Adipose tissue (tissue), 3 donors: ENCODE results near the gene TMEM11. TPM values are rescaled to one million over a fixed set of nuclear protein-coding genes. Genes with fewer than 3 reads are reported as not detected.

ENCODE experiments used
- H3K27ac ChIP-seq: one replicate; pipeline ENCODE4 v1.5.1; 2013; ENCODE audit warnings: low read depth, low read length
- WGBS, 3 donors: extraction: QIAGEN DNeasy Blood & Tissue Kit; methylation state at CpG; one replicate each; pipeline ENCODE4 v1.1.7; 2013; 5-methylcytosine and 5-hydroxymethylcytosine counted together
- polyA plus RNA-seq, 3 donors: library from polyadenylated mRNA; stranded (reverse); fragments of 200-250 nt; gene quantifications; one replicate each; pipeline ENCODE4 v1.2.3, GENCODE V29; 2013
- donor health status: healthy with polysubstance abuse.
- donor health status: Bipolar disorder and iron deficiency.
- donor health status: healthy.

Gene TMEM11
- polyA plus RNA-seq, 3 donors, result 17.7 to 39.3 (median 23.8) TPM

DNA sequence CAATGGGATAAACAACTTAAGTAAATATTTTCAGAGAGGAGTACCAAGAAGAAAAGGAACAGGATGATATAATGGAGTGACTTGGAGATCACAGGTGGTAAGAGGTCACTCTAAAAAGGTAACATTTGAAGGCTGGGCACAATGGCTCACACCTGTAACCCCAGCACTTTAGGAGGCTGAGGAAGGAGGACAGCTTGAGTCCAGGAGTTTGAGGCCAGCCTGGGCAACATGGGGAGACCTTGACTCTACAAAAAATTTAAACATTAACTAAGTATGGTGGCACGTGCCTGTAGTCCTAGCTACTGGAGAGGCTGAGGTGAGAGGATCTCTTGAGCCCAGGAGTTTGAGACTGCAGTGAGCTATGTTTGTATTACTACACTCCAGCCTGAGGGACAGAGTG is 3.4 kb upstream of the TMEM11 start:
- WGBS, 3 donors, result 56 to 90% (median 85%) methylated on average over 1 of the region's 1 CpG
- H3K27ac ChIP-seq, result no peak overlapping the region

DNA sequence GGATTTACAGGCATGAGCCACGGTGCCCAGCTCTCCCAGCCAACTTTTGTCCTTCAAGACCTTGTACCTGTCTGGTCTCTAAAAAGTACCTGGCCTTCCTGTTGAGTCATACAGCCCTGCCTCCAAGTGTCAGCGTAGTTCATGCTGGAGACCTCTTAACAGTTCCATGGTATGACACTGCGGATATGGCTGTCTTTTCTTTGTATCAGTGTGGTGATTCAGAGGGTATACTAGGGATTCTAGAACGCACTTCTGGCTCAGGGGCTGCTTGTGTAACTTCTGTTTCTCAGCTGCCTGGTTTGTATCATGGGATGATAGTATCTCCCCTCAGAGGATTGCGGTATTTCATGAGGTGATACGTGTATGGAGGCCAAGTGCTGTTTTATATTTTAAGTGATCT is 2.0 kb upstream of the TMEM11 start:
- no peak overlapping the region for H3K27ac ChIP-seq
- WGBS, 3 donors, result 79 to 92% (median 82%) methylated on average over 6 of the region's 6 CpGs

DNA sequence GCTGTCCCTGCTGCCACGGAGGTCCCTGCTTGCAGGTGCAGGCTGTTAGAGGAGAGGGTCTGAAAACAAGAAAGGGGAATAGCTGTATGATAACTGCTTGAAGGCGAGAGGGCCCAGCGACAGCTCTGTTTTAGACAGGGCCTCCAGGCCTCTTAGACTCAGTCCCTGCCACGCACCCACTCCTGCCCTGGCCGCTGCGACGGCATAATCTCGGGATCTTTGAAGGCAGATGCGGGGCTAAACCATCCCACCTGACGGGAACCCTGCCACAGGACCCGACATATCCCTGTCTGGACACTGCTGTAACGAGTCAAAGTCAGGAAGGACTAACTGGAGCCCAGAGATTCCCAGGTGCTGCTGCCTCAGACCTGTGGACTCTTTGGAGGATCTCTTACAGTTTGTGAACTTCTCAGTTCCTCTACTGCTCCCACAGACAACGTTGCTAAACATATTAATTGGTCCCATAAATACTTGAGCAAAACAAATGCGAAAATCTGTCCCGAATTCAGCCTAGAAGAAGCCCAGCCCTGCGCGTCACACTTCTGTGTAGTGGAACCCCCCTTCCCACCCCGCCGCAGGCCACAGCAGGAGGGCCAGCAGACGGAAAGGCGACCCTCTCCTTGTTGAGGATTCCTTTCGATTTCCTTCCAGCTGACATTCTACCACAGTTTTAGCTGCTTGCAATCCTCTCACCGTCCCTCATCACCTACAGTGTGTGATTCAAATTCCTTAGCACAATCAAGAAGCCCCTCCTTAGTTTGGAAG is 998 bp upstream of the TMEM11 start:
- 9 to 13% (median 9%) methylated on average over 23 of the region's 23 CpGs for WGBS, 3 donors
- H3K27ac ChIP-seq, result peak overlapping the region; percentile 53

DNA sequence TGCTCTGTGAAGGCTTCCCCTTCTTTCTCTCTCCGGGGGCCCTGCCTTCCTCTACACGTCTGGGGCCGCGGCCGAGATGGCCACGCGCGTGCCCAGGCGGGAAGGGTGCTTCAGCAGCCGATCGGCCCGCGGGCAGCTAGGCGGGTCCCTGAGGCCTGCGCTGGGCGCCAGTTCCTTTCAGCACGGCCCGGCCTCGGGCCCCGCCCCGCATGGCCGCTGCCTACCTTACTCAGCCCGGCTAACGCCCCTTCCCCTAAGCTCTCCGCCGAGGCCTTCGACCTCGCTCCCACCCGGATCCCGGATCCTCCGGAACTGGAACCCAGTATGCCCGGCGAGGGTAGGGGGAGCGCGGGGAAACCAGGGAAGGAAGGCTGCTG is 335 bp downstream of the TMEM11 start:
- 0 to 1% (median 0%) methylated on average over 31 to 35 of the region's 35 CpGs for WGBS, 3 donors
- peak overlapping the region; percentile 48 for H3K27ac ChIP-seq

DNA sequence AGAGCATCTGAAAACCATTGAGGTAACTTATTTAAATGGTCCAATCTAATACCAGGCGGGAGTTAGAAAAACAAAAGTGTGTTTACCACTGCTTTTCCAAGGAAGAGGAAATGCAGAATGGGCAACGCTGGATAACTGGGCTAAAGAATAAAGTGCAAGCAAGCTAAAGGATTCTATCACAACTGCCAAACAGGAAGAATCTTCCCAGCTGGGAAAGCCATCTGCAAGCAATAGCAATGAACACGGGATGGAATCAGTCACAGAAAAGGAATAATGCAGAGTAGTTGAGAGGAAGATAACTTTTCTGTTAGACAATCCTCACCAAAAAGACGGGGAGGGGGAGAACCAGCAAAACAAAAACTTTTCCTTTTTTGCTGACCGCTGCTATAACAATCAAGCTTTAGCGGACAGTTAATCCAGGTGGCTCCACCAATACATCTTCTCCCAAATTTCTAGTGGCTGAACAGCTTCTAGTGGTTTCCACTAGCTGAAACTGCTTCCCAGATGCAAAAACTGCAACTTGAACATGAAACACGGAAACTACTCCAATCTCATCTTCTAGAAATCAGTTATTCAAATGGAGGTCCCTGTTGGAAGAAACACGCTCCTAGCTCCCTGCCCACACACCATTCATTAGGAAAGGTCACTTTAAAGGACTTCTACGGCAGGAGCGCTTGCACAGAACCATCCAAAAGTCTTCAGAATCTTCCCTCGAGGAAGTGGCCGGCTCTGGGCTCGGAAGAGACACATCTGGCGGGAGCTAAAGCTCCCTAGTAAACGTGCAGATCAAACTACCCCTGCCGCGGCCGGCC is 929 bp downstream of the TMEM11 start:
- peak overlapping the region; percentile 2 for H3K27ac ChIP-seq
- WGBS, 3 donors, result 4 to 6% (median 6%) methylated on average over 18 of the region's 18 CpGs

DNA sequence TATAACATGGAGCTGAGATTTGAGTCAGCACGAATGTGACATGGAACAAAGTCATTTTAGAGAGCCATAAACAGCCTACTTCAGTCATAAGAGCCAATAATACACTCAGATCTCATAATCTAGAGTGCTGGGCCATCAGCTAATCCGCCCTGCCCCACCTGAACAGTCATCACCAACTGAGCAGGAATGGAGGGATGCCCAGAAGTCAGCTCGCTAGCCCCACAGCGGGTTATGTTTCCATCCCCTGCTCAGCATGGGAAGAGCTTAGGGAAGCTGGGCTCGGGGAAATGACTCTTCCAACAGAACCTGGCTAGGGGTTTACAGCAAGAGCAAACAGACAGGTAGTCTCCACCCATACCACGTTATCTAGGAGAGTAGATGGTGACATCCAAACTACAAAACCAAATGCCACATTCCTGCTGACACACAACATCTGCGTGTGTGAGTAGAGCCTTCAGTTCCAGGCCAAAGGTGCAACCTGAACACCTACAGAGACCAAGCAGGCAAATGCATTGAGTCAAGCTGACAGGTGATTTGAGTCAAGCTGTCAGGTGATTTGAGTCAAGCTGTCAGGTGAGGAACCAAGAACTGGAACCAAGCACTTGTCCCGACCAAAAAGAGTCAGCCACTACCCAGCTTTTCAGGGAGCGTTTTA is 2.0 kb downstream of the TMEM11 start:
- 69 to 80% (median 79%) methylated on average over 9 of the region's 9 CpGs for WGBS, 3 donors
- H3K27ac ChIP-seq, result no peak overlapping the region

DNA sequence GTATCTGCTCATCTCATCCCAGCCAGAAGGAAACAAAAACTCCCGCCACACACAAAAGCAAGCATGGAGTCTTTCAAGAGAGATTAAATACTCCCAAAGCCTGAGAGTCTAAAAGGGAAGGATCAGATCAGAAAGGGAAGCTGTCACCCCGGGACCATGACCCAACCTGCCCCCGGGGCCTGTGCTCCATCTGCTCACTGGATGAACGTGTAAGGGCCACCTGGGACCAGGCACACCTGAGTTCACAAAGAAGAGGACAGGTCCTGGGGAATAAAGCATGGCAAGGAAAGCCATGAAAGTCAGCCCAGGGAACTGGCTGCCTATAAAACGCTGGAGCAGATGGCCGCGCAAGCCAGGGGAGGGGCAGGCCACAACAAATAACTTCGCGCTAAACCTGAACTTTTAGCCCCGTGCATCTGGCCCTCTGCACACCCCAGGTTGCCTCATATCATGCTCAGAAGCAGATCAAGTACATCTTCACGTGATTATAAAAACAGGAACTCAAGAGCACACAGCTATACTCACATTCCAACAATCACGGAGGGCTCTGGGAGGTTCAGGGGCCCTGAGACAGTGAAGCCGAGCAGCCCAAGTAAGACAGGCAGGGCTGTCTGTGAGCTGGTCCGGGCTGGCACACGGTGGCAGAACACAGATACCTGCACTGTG is 3.4 kb downstream of the TMEM11 start:
- WGBS, 3 donors, result 56 to 62% (median 59%) methylated on average over 15 of the region's 15 CpGs
- no peak overlapping the region for H3K27ac ChIP-seq

DNA sequence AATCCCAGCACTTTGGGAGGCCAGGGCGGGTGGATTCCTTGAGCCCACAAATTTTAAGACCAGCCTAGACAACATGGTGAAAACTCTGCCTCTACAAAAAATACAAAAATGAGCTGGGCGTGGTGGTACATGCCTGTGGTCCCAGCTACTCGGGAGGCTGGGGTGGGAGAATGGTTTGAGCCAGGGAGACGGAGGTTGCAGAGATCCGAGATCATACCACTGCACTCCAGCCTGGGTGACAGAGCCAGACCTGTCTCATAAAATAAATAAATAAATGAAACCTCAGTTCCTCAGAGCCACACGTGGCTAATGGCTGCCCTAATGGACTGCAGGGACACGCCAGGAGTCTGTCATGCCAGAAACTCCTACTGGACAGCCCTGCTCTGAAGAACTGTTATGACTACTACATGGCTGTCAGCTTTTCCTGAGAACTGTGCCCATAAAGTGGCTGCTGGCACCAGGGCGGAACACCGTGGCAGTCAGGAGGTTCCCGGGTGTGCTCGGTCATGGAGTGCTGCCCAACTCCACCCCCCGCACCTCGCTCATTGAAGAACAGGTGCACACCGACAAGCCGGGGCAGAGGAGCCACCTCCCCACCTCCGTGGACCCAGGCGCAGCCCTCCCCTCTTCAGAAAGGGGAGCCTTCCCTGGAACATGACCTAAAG is 4.3 kb downstream of the TMEM11 start:
- no peak overlapping the region for H3K27ac ChIP-seq
- WGBS, 3 donors, result 54 to 80% (median 77%) methylated on average over 17 of the region's 17 CpGs

DNA sequence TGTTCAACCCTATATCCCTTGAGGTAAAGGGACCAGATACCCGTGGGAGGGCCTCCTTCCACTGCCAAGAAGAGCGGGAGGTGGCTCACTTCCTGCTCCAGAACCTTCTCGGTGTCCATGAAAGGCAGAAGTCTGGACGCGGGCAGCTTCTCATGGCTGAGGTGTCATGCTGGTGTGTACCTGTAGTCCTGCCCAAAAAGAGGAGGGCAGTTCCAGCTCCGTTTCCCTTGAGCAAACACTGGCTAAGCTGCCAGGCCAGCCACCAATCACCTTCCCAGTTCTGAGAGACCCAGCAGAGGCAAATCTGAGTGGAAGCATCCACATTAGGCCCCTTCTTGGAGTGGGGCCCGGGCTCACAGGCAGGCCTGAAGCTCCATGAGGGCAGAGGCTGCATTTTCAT is 5.6 kb downstream of the TMEM11 start:
- 69 to 76% (median 74%) methylated on average over 7 of the region's 7 CpGs for WGBS, 3 donors
- no peak overlapping the region for H3K27ac ChIP-seq

DNA sequence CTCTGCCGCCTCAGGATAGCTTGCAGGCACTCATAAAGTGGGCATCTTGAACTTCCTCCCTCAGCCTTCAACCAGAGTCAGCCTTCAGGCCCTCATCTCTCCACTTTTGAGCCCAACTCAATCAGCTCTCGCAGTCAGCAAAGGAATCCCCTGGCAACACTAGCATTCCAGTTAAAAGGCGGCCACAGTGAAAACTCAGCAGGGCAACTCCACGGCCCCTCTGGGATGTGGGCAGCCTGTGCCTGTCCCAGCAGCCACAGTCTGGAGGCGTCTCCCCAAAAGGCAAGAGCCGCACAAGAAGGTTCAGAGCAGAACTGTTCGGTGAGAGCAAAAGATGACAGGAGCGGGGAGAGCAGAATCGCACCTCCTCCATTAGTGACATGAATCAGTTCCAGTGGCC is 9.0 kb downstream of the TMEM11 start:
- no peak overlapping the region for H3K27ac ChIP-seq
- 77 to 85% (median 84%) methylated on average over 9 of the region's 9 CpGs for WGBS, 3 donors

DNA sequence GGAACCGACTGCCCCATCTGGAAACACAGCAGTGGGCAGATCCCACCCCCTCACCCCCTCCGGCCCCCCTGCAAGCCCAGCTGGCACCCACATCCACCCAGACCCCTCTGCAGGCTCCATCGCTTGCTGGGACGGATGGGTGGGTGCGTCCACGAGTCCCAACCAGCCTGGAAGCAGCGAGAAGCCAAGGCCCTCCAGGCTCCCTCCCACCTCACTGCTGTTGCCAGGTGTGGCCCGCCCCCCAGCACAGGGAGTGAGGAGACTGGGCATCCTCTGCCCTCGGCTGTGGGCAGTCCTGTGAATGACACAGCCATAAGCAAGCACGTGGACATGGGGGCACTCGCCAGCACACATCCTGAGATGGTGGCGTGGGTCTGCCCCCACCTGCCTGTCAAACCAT is 11.4 kb downstream of the TMEM11 start:
- 80 to 92% (median 88%) methylated on average over 12 of the region's 12 CpGs for WGBS, 3 donors
- H3K27ac ChIP-seq, result no peak overlapping the region

DNA sequence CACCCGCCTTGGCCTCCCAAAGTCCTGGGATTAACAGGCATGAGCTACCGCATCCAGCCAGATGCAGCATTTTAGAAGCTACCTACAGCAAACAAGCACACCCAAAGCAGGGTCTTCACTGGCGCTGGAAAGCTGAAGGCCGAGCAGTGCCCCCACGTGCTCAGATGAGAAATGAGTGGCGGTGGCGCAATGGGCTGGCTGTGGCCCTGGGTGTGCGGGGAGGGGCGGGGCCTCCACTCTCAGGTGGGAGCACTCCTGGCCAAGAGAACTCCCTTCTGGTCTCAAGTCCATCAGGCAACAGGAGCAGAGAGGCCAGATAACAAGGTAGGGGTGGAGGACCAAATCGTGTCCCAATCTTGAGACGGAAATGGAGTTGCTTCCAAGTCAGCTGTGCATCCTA is 12.1 kb downstream of the TMEM11 start:
- 89 to 94% (median 90%) methylated on average over 11 of the region's 11 CpGs for WGBS, 3 donors
- no peak overlapping the region for H3K27ac ChIP-seq

DNA sequence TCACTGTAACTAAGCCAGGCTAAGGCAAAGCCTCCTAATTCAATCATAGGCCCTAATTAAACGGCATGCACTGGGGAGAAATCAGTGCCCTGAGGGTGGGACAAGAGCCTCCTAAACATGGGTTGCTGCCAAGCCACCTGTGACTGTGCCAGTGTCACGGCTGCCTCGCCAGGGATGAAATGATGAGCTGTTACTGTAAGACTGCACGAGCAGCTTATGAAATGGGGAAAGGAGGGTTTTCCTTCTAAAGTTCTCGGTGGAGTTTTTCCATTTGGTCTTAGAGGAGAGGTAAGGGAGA is 12.7 kb downstream of the TMEM11 start:
- 44 to 48% (median 46%) methylated on average over 5 of the region's 5 CpGs for WGBS, 3 donors
- no peak overlapping the region for H3K27ac ChIP-seq

DNA sequence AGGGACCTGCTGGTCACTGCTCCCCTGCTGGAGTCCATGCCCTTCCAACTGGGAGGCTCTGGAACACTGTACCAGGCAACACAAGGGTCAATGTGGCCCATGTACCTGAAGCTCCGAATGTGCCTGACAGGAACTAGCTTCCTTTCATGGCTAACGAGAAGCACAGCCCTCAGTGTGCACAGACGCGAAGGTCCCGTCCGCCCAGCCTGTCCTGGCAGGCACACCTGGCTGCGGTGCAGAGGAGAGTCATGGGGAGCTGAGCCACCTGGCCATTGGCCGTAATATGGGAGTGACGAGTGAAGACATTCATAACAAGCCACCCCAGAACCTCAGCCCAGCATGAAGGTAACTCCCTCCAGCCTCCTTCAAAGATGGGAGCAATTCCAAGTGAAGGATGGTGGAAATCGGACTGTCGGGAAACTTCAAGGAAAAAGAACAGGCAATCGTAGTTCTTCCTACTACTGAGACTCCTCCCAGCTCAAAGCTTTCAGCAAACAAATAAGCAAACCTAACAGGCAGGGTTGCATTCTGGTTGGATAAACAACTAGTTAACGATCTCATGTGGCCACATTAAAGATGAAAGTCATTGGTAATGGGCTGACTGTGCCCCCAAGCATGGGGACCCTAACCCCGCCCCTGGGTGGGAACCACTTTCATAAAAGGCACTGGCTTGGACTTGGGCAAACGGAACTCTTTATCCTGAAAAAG is 13.2 kb downstream of the TMEM11 start:
- WGBS, 3 donors, result 68 to 78% (median 78%) methylated on average over 15 of the region's 15 CpGs
- no peak overlapping the region for H3K27ac ChIP-seq

DNA sequence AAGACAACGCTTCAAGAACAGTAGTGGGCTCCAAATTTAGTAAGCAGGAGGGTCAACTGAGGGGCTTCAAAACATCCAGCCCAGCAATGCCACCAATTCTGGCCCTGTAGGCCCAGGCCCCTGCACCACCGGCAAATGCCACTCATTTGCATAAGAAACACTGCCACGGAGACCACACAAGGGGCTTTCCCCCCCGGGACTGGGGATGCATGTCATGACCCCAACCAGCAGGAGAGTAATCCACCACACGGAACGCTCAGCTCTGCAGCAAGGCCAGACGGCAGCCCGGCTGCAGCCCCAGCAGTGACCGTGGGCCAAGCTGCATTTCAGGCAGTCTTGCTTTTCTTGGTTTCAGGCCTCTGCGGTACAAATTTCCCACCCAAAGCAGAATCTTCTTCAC is 14.1 kb downstream of the TMEM11 start:
- H3K27ac ChIP-seq, result no peak overlapping the region
- WGBS, 3 donors, result 70 to 74% (median 72%) methylated on average over 10 of the region's 10 CpGs

DNA sequence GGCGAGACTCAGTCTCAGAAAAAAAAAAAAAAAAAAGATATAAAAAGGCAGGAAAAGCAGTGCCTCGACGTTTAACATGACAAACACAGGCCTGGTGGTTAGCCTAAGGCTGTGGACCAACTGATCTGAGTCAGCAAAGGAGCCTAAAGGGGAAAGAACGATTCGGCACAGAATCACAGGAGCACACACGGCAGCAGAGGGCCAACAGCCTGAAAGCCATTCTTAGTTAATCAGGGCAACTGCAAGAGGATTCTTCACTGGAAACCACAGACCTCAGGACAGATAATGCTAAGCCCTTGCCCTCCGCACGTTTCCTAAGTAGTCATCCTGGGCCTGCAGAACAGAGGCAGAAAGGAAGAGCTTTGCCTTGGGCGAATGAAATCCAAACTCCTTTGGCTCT is 14.7 kb downstream of the TMEM11 start:
- 48 to 75% (median 55%) methylated on average over 8 to 9 of the region's 9 CpGs for whole genome bisulfite sequencing, 3 donors
- no peak overlapping the region for H3K27ac ChIP-seq

DNA sequence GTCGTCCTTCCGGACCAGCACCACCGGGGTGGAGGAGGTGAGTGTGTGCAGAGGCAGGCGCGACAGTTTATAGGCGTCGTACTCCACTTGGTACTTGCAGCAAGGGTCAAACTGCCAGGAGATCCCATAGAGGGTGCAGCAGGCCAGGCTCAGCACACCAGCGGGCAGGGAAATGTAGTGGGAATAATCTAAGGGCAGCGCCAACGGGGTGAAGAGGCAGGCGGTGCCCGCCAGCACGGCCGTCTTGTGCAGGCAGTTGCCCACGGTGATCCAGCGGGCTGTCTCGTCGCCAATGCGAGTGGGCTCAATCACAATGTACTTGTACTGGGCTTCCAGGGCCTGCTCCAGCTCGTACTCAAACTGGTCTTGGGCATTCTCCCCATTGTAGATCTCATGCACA is 15.6 kb downstream of the TMEM11 start:
- WGBS, 3 donors, result 84 to 95% (median 89%) methylated on average over 20 of the region's 20 CpGs
- no peak overlapping the region for H3K27ac ChIP-seq

DNA sequence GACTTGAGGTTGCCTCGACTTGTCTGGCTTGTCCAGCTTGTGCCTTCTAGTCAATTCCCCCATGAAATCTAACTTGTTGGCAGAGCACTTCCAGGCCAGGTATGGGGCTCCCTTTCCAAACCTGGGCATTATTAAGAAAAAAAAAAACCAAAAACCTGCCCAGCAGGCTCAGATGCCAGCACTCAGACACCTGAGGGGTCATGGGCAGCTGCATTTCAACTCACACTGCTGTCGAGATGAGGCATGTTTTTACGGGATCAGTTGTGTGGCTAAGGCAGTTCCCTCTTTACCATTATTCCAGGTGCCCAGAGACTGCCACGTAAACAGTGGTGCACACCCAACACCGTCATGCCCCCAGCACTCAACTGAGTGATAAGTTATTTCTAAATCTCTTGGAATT is 17.8 kb downstream of the TMEM11 start:
- H3K27ac ChIP-seq, result no peak overlapping the region
- WGBS, 3 donors, result 81 to 93% (median 89%) methylated on average over 5 of the region's 5 CpGs
